ENCODE results near the gene CEP63. TPM values are rescaled to one million over a fixed set of nuclear protein-coding genes. Genes with fewer than 3 reads are reported as not detected.

The CEP63 gene
- total and polyA plus RNA-seq, 2 of the 8 experiments (the other 6 are each of a cell fraction or from before 2014, with no cell fraction given), result 5.3 to 18.2 TPM

DNA sequence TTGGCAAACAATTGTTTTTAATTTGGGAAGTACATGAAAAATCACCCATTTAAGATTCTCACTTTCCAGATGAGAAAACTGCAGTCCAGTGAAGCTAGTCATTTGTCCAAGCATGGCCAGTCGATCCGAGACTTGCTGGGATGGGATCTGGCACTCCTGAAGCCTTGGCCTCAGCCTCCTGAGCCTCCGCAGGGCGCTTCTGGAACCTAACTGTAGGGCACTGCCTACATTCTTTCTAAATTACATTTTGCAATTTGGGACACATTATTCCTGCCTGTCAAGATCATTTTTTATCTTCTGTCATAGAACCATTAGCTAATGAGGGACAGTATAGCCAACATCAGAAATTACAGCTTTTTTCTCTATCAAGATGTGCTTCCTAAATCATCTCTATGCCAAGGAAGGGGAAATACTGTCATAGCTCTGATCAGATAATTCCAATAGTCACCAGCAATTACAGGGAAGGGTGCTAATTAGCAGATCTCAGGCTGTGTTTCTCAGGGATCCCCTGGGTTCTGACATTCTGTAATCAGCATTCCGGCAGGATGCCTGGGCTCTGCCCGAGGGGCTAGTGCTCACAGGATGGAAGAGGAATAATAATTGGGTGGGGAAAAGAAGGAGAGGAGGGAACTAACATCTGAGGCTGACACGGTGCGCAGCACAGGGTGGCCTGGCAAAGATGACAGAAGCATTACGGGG is 28.3 kb upstream of the CEP63 start (continued):
- TF ChIP-seq, protein P1, sequence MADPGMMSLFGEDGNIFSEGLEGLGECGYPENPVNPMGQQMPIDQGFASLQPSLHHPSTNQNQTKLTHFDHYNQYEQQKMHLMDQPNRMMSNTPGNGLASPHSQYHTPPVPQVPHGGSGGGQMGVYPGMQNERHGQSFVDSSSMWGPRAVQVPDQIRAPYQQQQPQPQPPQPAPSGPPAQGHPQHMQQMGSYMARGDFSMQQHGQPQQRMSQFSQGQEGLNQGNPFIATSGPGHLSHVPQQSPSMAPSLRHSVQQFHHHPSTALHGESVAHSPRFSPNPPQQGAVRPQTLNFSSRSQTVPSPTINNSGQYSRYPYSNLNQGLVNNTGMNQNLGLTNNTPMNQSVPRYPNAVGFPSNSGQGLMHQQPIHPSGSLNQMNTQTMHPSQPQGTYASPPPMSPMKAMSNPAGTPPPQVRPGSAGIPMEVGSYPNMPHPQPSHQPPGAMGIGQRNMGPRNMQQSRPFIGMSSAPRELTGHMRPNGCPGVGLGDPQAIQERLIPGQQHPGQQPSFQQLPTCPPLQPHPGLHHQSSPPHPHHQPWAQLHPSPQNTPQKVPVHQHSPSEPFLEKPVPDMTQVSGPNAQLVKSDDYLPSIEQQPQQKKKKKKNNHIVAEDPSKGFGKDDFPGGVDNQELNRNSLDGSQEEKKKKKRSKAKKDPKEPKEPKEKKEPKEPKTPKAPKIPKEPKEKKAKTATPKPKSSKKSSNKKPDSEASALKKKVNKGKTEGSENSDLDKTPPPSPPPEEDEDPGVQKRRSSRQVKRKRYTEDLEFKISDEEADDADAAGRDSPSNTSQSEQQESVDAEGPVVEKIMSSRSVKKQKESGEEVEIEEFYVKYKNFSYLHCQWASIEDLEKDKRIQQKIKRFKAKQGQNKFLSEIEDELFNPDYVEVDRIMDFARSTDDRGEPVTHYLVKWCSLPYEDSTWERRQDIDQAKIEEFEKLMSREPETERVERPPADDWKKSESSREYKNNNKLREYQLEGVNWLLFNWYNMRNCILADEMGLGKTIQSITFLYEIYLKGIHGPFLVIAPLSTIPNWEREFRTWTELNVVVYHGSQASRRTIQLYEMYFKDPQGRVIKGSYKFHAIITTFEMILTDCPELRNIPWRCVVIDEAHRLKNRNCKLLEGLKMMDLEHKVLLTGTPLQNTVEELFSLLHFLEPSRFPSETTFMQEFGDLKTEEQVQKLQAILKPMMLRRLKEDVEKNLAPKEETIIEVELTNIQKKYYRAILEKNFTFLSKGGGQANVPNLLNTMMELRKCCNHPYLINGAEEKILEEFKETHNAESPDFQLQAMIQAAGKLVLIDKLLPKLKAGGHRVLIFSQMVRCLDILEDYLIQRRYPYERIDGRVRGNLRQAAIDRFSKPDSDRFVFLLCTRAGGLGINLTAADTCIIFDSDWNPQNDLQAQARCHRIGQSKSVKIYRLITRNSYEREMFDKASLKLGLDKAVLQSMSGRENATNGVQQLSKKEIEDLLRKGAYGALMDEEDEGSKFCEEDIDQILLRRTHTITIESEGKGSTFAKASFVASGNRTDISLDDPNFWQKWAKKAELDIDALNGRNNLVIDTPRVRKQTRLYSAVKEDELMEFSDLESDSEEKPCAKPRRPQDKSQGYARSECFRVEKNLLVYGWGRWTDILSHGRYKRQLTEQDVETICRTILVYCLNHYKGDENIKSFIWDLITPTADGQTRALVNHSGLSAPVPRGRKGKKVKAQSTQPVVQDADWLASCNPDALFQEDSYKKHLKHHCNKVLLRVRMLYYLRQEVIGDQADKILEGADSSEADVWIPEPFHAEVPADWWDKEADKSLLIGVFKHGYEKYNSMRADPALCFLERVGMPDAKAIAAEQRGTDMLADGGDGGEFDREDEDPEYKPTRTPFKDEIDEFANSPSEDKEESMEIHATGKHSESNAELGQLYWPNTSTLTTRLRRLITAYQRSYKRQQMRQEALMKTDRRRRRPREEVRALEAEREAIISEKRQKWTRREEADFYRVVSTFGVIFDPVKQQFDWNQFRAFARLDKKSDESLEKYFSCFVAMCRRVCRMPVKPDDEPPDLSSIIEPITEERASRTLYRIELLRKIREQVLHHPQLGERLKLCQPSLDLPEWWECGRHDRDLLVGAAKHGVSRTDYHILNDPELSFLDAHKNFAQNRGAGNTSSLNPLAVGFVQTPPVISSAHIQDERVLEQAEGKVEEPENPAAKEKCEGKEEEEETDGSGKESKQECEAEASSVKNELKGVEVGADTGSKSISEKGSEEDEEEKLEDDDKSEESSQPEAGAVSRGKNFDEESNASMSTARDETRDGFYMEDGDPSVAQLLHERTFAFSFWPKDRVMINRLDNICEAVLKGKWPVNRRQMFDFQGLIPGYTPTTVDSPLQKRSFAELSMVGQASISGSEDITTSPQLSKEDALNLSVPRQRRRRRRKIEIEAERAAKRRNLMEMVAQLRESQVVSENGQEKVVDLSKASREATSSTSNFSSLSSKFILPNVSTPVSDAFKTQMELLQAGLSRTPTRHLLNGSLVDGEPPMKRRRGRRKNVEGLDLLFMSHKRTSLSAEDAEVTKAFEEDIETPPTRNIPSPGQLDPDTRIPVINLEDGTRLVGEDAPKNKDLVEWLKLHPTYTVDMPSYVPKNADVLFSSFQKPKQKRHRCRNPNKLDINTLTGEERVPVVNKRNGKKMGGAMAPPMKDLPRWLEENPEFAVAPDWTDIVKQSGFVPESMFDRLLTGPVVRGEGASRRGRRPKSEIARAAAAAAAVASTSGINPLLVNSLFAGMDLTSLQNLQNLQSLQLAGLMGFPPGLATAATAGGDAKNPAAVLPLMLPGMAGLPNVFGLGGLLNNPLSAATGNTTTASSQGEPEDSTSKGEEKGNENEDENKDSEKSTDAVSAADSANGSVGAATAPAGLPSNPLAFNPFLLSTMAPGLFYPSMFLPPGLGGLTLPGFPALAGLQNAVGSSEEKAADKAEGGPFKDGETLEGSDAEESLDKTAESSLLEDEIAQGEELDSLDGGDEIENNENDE (IDR thresholded peaks at IDR 0.05; ENCODE audit: insufficient replicate concordance, low read length), result no peak
- TF ChIP-seq NRF1 (IDR thresholded peaks at IDR 0.05; ENCODE audit: low read depth, low read length), result no peak
- TF ChIP-seq, protein P2, sequence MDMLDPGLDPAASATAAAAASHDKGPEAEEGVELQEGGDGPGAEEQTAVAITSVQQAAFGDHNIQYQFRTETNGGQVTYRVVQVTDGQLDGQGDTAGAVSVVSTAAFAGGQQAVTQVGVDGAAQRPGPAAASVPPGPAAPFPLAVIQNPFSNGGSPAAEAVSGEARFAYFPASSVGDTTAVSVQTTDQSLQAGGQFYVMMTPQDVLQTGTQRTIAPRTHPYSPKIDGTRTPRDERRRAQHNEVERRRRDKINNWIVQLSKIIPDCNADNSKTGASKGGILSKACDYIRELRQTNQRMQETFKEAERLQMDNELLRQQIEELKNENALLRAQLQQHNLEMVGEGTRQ (IDR thresholded peaks at IDR 0.05; ENCODE audit: low read length), result no peak
- TF ChIP-seq ZNF274 (IDR thresholded peaks at IDR 0.05; ENCODE audit: borderline replicate concordance, extremely low read depth, low read length), result no peak
- TF ChIP-seq TAF1 (IDR thresholded peaks at IDR 0.05; ENCODE audit: low read depth, low read length), result no peak

Measured in H1 (cell line).